NCI-H2107 treated with DMSO at 0.1 percent for 48 hours (cell line): Measurements from ENCODE around the gene NRG3.
"Not testable (repeated sequence)": the region's sequence is repeated elsewhere in the genome, so short reads cannot be mapped to it uniquely, and the experiment has no call there.

Source experiments
- DNase-seq: peaks from one replicate; lab custom pipeline; 2025; ENCODE audit not compliant: unreplicated experiment; lab: John Stamatoyannopoulos, UW

The NRG3 gene

DNA sequence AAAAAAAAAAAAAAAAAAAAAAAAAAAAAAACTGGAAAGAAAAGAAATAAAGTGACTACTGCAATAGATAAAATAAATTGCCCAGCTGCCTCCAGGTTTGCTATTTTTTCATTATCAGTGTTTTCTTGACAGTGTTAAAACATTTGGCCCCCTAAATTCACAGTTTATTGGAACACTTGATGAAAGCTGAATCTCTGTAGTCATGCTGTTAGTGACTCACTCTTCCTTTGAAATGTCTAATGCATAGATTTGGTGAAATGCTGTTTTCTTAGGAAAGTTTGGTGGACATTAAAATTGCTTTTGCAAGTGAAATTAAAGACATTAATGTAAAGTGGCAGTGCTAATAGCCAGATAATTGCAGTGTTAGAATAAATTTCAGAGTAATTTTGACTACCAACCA lies 785.2 kb downstream of the NRG3 start:
- DNase-seq = no peak

DNA sequence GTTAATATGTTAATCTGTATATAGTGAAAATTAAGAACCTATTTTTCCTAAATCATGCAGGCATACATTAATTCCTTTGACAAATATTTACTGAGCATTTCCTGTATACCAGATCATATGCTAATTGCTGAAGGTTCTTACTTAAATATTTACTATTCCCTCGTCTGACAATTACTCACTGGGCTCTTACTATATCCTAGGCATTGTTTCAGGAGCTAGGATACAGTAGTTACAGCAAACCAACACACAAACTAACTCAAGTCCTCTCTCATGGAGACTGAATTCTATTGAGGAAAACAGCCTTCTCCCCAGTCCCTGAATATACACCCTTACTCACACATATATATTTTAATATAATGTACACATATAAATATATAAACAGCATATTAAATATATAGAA lies 786.0 kb downstream of the NRG3 start:
- DNase-seq = no peak

- no peak for DNase-seq
These were observed 786.7 kb downstream of the NRG3 start for GRCh38 chr10:82661701-82662100.

DNA sequence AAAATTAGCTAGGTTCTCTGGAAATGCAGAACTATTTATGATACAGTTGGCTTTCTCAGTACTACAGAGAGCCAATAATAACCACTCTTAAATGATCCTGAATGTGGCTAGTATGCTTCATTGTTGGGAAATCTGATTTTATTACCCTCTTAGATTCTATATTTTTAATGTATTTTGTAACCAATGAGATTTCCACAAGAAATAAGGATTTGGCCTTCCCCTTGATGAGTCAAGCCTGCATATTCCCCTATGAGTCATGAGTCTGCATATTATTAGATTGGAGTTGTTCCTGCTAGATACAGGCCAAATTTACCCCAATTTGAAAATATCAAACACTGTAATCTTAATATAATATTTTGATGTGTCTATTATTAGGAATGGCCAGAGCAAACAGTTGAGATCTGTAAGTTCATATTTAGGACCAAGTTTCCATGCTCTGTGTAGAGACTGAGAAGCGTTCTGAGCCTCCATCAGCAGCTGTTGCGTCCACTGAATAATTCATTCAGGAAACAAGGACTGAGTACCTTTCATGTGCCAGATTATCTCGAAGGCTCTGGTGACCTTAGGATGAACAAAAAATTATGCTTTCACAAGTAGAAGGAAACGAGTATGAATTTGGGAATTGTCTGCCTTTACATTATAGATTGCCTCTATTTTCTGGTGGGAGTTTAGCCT lies 793.4 kb downstream of the NRG3 start:
- DNase-seq = no peak

- no peak for DNase-seq
These were observed 799.0 kb downstream of the NRG3 start for GRCh38 chr10:82674036-82674435.

DNA sequence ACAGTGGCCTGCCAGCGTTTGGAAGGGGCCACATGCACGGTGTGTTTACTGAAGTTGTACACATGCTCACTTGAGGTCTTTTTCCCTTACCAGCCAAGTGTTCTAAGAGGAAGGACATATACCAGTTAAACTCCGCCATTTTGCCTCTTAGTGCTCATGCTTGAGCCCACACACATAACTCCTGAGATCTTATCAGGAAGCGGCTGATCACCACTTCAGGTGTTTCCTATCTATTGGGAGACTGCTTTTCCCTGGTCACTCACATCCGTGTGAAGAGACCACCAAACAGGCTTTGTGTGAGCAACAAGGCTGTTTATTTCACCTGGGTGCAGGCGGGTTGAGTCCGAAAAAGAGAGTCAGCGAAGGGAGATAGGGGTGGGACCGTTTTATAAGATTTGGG lies 802.9 kb downstream of the NRG3 start:
- DNase-seq = not testable (repeated sequence)

GRCh38 chr10:82678451-82678850 lies 803.5 kb downstream of the NRG3 start:
- DNase-seq = not testable (repeated sequence)

GRCh38 chr10:82680608-82681007 lies 805.6 kb downstream of the NRG3 start:
- no peak for DNase-seq

GRCh38 chr10:82683945-82684344 lies 809.0 kb downstream of the NRG3 start:
- no peak for DNase-seq

GRCh38 chr10:82685087-82685486 lies 810.1 kb downstream of the NRG3 start:
- no peak for DNase-seq

DNA sequence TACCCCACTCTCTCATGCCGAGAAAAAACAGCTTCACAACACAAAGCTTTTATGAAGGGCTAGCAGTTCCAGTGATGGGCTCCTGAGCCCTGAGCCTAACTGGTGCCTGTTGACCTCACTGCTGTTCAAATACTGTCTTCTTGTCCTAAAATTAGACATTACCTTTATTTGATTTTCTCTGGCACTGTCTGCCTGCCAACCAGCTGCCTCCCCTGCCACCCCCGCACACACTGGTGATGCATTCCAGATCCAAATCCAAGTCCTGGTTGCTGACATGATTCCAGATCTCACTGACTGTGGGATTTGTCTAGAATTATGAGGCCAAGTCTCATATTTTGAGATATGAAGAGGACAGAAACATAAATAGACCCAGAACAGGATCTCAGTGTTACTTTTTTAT lies 816.2 kb downstream of the NRG3 start:
- no peak for DNase-seq

DNA sequence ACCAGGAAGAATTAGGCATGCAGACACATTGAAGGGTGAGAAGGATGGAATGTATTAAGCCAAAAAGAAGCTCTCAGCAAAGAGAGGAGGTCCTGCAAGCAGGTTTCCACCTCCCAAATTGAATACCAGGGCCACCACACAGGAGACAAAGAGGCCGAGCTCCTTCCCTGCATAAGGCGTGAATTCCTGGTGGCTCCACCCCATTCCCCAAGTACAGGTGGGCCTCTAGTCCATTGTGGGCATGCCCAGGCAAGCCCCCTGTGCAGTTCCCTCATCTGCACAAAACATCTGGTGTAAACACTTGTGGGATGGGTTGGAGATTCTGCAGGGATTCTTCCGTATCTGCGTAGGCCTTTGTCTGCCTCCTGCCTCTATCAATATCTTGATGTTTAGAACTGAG lies 817.5 kb downstream of the NRG3 start:
- no peak for DNase-seq

DNA sequence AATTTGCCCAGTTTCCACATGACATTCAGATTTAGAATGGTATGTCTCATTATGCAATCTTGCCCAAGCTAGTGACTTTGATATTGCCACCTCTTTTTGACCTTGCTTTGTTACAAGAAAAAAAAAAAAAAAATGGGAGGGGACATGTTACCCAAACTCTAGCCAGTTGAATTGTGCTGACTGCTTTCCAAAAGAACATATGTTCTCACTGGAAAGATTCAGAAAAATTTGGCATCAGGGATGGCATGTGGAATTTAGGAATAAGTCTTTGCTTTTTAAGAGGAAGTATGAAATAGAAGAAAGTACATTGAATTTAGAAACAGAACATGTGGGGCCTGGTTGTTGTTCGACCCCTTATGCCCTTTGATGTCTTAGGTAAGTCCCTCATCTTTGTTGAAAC lies 846.8 kb downstream of the NRG3 start:
- no peak for DNase-seq

GRCh38 chr10:82722273-82722672 lies 847.3 kb downstream of the NRG3 start:
- no peak for DNase-seq

DNA sequence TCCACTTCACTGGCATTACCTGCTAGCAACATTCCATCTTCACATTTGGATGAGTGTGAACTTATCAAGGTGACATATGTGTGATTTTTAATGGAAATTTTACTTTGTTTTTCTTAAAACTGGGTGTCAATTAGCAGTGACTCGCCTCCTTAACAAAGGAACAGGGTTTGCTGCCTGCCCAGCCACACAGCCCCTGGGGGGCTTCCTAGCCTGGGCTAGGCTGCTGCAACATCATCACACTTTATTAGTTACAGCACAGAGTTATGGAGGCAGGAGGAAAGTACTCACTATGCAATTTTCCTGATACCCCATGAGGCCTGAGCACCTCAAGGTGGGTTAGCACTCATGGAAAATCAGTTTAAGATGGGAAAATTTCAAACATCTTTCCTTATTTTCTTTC lies 861.3 kb downstream of the NRG3 start:
- DNase-seq = no peak

DNA sequence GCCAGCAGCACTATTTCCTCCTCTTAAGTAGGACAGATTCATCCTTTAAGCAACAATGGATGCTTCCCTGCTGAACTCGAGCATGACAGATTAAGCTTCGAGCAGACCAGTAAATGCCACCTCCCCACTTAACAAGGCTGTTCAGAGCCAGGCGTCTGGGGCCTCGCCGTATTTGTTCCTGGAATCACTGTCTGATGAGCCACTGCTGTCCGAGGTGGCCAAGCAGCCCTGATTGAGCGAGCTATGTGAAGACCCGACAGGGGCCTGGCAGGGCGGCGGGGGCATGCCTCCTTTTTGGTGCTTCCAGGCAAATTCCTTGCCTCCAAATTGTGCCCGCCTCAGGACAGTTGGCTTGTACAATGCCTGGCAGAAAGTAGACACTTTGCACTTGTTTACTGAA lies 862.6 kb downstream of the NRG3 start:
- no peak for DNase-seq

DNA sequence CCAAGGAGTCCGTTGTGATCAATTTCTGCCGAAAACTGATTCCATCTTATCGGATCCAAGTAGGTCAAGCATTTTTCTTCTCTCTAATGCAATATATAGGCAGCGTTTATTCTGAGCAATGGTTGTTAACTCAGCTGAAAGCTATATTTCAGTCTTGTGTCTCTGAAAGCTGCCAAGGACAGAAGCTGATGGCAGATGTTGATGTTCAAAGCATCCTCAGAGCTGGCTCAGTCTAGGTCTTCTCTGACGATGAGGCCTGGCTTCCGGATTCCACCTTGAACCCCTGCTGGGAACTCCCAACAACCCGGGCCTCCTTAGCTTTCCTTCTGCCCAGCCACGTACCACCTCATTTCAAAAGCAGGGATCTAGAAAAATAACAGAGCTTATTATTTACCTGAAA lies 863.6 kb downstream of the NRG3 start:
- DNase-seq = no peak

GRCh38 chr10:82742478-82742877 lies 867.5 kb downstream of the NRG3 start:
- DNase-seq = no peak

GRCh38 chr10:82742898-82743297 lies 867.9 kb downstream of the NRG3 start:
- DNase-seq = no peak

- DNase-seq = no peak
These were observed 875.5 kb downstream of the NRG3 start for GRCh38 chr10:82750538-82750937.

- DNase-seq = no peak
These were observed 882.4 kb downstream of the NRG3 start for GRCh38 chr10:82757397-82757796.

DNA sequence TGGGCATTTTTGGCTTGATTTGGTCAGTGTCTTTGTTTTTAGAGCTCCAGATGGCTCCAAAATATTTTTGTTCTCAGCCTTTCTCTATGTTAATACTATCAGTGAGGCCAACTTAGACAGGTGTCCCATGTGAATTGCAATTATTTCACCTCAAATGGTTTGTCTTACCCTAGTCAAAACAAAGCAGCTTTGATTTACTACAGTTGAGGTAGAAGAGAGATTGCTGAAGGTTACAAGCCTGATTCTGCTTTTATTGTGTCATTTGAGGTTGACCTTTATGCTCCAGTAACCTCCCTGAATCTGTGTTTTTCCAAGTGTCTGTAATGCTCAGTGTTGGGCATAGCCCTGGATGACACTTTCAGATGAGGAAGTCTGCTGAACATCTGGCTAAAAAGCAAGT lies 882.9 kb downstream of the NRG3 start:
- no peak for DNase-seq

- no peak for DNase-seq
These were observed 884.1 kb downstream of the NRG3 start for GRCh38 chr10:82759050-82759449.

DNA sequence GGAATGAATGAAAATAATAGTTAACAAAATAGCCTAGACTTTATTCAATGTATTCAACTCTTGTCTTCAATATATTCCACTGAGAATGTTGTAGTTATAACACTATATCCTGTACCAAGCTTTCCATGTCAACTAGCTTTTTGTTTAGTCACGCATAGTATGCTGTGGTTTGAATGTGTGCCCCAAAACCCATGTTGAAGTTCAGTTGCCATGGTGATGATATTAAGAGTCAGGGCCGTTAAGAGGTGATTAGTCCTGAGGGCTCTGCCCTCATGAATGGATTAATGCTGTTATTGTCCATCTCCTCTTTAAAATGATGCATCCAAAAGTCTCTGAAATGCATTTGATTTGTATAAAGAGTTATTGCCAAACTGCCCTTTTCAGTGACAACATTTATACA lies 887.6 kb downstream of the NRG3 start:
- no peak for DNase-seq
